GM18870 (cell line): Measurements from ENCODE around the gene TAF10.

Source experiments
- ATAC-seq: cut with Tn5 transposase; IDR thresholded peaks from one replicate; pipeline ENCODE4 v1.9.1; 2021; ENCODE audit warnings: moderate library complexity; ENCODE audit not compliant: unreplicated experiment

TAF10 gene

GRCh38 chr11:6586434-6587359 lies 25.3 kb downstream of the TAF10 start:
- no peak for ATAC-seq

GRCh38 chr11:6584528-6584927 lies 27.5 kb downstream of the TAF10 start:
- no peak for ATAC-seq

GRCh38 chr11:6583584-6583983 lies 28.4 kb downstream of the TAF10 start:
- ATAC-seq = no peak

GRCh38 chr11:6579681-6580080 lies 32.3 kb downstream of the TAF10 start:
- no peak for ATAC-seq

GRCh38 chr11:6578134-6578533 lies 33.9 kb downstream of the TAF10 start:
- ATAC-seq = no peak

GRCh38 chr11:6576471-6577373 lies 35.3 kb downstream of the TAF10 start:
- no peak for ATAC-seq

GRCh38 chr11:6574816-6575715 lies 37.0 kb downstream of the TAF10 start:
- ATAC-seq = no peak

GRCh38 chr11:6572215-6572614 lies 39.8 kb downstream of the TAF10 start:
- ATAC-seq = no peak

GRCh38 chr11:6571434-6572008 lies 40.5 kb downstream of the TAF10 start:
- ATAC-seq = no peak

GRCh38 chr11:6570691-6571427 lies 41.2 kb downstream of the TAF10 start:
- ATAC-seq = no peak

- ATAC-seq = no peak
Observed at GRCh38 chr11:6569706-6570105, 42.3 kb downstream of the TAF10 start.

- no peak for ATAC-seq
Observed at GRCh38 chr11:6568191-6568918, 43.7 kb downstream of the TAF10 start.

GRCh38 chr11:6567371-6567745 lies 44.7 kb downstream of the TAF10 start:
- no peak for ATAC-seq

- no peak for ATAC-seq
Observed at GRCh38 chr11:6566704-6567370, 45.2 kb downstream of the TAF10 start.

GRCh38 chr11:6565988-6566703 lies 45.9 kb downstream of the TAF10 start:
- ATAC-seq = no peak

- no peak for ATAC-seq
Observed at GRCh38 chr11:6565325-6565724, 46.7 kb downstream of the TAF10 start.

- ATAC-seq = no peak
Observed at GRCh38 chr11:6563667-6564066, 48.3 kb downstream of the TAF10 start.

- ATAC-seq = no peak
Observed at GRCh38 chr11:6563121-6563619, 48.8 kb downstream of the TAF10 start.
